Measurements from ENCODE around the gene NUDT14. TPM values are rescaled to one million over a fixed set of nuclear protein-coding genes. Genes with fewer than 3 reads are reported as not detected.

The NUDT14 gene
- total RNA-seq (2021; fragmentation: NEBNext Ultra II Directional; extraction: Animal tissue kit (Norgen Biotek cat#: 25700)) (33.3 and 33.6 TPM in 2 replicates), polyA plus RNA-seq (2011; rRNA removed) (25.5 and 40.3 TPM in 2 replicates), polyA minus RNA-seq (2011; rRNA and poly(A)+ RNA removed) (3.2 and 4.2 TPM in 2 replicates)
- polyA plus RNA-seq (2011; cell fraction: cytosol; rRNA removed): 35.2 TPM
- 49.1 TPM for polyA plus RNA-seq (2011; cell fraction: nucleus; rRNA removed)
- polyA plus RNA-seq (2012, experiment 1 of 2): 28.3 to 44.3 TPM (median 38.0 TPM) in 4 replicates
- polyA plus RNA-seq (2012, experiment 2 of 2): 26.9 TPM
- polyA plus RNA-seq (2013, experiment 1 of 2): 21.1 TPM
- 19.1 TPM for polyA plus RNA-seq (2013, experiment 2 of 2)
- 13.7 TPM for polyA minus RNA-seq (2011; cell fraction: cytosol; rRNA and poly(A)+ RNA removed)
- polyA minus RNA-seq (2011; cell fraction: nucleus; rRNA and poly(A)+ RNA removed): 12.6 TPM
- long read RNA-seq, experiment 1, transcript NUDT14-202 (5 exons, 845 nt): major isoform, 6 of 14 reads
- long read RNA-seq, experiment 1, partial matches to known transcripts: 7 of 14 reads
- long read RNA-seq, experiment 1, other reads (novel, unspliced or antisense): 1 of 14 reads
- long read RNA-seq, experiment 2, partial matches to known transcripts: 0 of 1 reads
- long read RNA-seq, experiment 2, other reads (novel, unspliced or antisense): 1 of 1 reads

- Histone ChIP-seq H4K20me1 (replicated peaks in 1 of 2; ENCODE audit: control insufficient read depth in 1 of 2, insufficient read depth in 2 of 2, low read length in 2 of 2) (peaks cover 5 to 10% of the 10 kb centered on the region in 2 experiments), H4K5ac (ENCODE audit: insufficient read length, low read depth, low read length) (no peak within 1 kb of the TSS), H3K4me3 (ENCODE audit: extremely low read depth in 1 of 4, insufficient read depth in 2 of 4, low read depth in 3 of 4, low read length in 4 of 4) (peak within 1 kb of the TSS; percentile 33 to 72 (median 53); a peak in 7 of 8 replicates), H2BK5ac (ENCODE audit: low read depth, low read length) (no peak within 1 kb of the TSS), H2BK15ac (ENCODE audit: low read length) (no peak within 1 kb of the TSS), H3K23ac (ENCODE audit: insufficient read length) (no peak within 1 kb of the TSS), H2BK20ac (ENCODE audit: low read length) (no peak within 1 kb of the TSS), H3K4me1 (replicated peaks in 1 of 4; ENCODE audit: control insufficient read depth in 3 of 4, insufficient read depth in 4 of 4, low read length in 3 of 4) (peaks cover 0 to 10% (median 1%) of the 10 kb centered on the region in 4 experiments; a peak in 1 of 7 replicates), H3K27ac (ENCODE audit: low read depth, low read length) (no peak within 1 kb of the TSS), H3K27me3 (replicated peaks in 1 of 4; ENCODE audit: control insufficient read depth in 3 of 4, extremely low read depth in 1 of 4, insufficient read depth in 3 of 4, low read length in 3 of 4) (peaks cover 0 to 10% (median 8%) of the 10 kb centered on the region in 4 experiments; a peak in 4 of 7 replicates), H3K79me2 (ENCODE audit: control insufficient read depth in 1 of 2, insufficient read depth in 2 of 2, low read length in 2 of 2) (no peaks in the 10 kb centered on the region), H3K14ac (ENCODE audit: insufficient read length) (no peak within 1 kb of the TSS), H3K4me2 (ENCODE audit: insufficient read depth in 1 of 2, low read depth in 2 of 2, low read length in 2 of 2) (peak within 1 kb of the TSS; percentile 68 to 74), H4K91ac (replicated peaks; ENCODE audit: insufficient read length, low read length) (no peak within 1 kb of the TSS), H3K9me3 (ENCODE audit: insufficient read depth in 2 of 2, low read depth in 1 of 2, low read length in 1 of 2) (no peaks in the 10 kb centered on the region), H2BK120ac (replicated peaks; ENCODE audit: low read depth, low read length) (no peak within 1 kb of the TSS), H2AFZ (ENCODE audit: low read length) (no peak within 1 kb of the TSS), H3K79me1 (ENCODE audit: low read depth, low read length) (no peaks in the 10 kb centered on the region; the same call in 1 of the 2 replicates), H4K8ac (ENCODE audit: extremely low read depth, insufficient read depth, low read length) (no peak within 1 kb of the TSS; the same call in 1 of the 2 replicates), H2AK5ac (ENCODE audit: low read depth, low read length) (no peak within 1 kb of the TSS), H3K18ac (ENCODE audit: extremely low read depth, low read length) (no peak within 1 kb of the TSS; the same call in 1 of the 2 replicates), H3K23me2 (ENCODE audit: low read depth, low read length) (peaks cover 3% of the 10 kb centered on the region; the same call in 1 of the 2 replicates), H3K56ac (replicated peaks; ENCODE audit: insufficient read length, low read depth, low read length) (no peak within 1 kb of the TSS), H2BK12ac (ENCODE audit: low read depth, low read length) (no peak within 1 kb of the TSS), H3K9ac (replicated peaks in 1 of 4; ENCODE audit: extremely low read depth in 1 of 4, low read depth in 3 of 4, low read length in 3 of 4) (no peak within 1 kb of the TSS), H3K36me3 (ENCODE audit: control insufficient read depth in 2 of 4, insufficient read depth in 4 of 4, low read length in 3 of 4) (no peaks in the 10 kb centered on the region), H3K4ac (replicated peaks; ENCODE audit: insufficient read length, low read depth, low read length) (peak within 1 kb of the TSS; percentile 69)
- DNase-seq (ENCODE audit: low read depth in 1 of 2, low spot score in 2 of 2) (peak in 1 of 2 experiments; percentile 92), FAIRE-seq (no peak)
- ChIA-PET CTCF (ENCODE audit: partially characterized antibody) (interaction anchor here (0.8 to 2.7 kb wide), 18 partner anchors 8 to 171 kb away, joined by 3 to 27 read pairs (median 5); partner anchors contain the start of genes BTBD6, JAG2 and PACS2), POLR2A (ENCODE audit: partially characterized antibody) (interaction anchor here (1.0 to 1.1 kb wide), 2 partner anchors 15 to 23 kb away, joined by 3 read pairs; no protein-coding TSS in a partner anchor)
- 0% methylated on average over 17 of the region's 106 CpGs; no CpG with 5 or more reads in 1 of the 2 experiments for WGBS, 2 experiments (ENCODE audit: extremely low coverage in 1 of 2, insufficient coverage in 1 of 2, insufficient read length in 1 of 2, insufficient replicate concordance in 2 of 2, low coverage in 1 of 2, low lambda C conversion rate in 2 of 2, missing lambda C conversion rate in 1 of 2)
- TF ChIP-seq TEAD4 (IDR thresholded peaks at IDR 0.05; ENCODE audit: low read depth, low read length) (no peak), CHD1 (IDR thresholded peaks at IDR 0.05; ENCODE audit: low read depth, low read length) (no peak), ASH2L (IDR thresholded peaks at IDR 0.05; ENCODE audit: low read length) (no peak), SIX5 (IDR thresholded peaks at IDR 0.05; ENCODE audit: low read depth, low read length) (no peak), SIN3A (conservative IDR thresholded peaks at IDR 0.05 in 1 of 2, IDR thresholded peaks at IDR 0.05 in 1 of 2; ENCODE audit: low read depth in 1 of 2, low read length in 2 of 2) (no peak), RFX5 (IDR thresholded peaks at IDR 0.05; ENCODE audit: borderline replicate concordance, low read depth, low read length) (no peak), SP1 (IDR thresholded peaks at IDR 0.05; ENCODE audit: low read depth, low read length) (no peak)
- TF ChIP-seq, protein P1, sequence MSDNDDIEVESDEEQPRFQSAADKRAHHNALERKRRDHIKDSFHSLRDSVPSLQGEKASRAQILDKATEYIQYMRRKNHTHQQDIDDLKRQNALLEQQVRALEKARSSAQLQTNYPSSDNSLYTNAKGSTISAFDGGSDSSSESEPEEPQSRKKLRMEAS (IDR thresholded peaks at IDR 0.05): no peak
Measured at GRCh38 chr14:105180592-105181548, at the start of gene NUDT14. NUDT14 (minus strand) TSS chr14:105181312; CDS start chr14:105181209, 103 bp downstream.
